Measurements from ENCODE around the gene RCN2.

RCN2 gene

DNA sequence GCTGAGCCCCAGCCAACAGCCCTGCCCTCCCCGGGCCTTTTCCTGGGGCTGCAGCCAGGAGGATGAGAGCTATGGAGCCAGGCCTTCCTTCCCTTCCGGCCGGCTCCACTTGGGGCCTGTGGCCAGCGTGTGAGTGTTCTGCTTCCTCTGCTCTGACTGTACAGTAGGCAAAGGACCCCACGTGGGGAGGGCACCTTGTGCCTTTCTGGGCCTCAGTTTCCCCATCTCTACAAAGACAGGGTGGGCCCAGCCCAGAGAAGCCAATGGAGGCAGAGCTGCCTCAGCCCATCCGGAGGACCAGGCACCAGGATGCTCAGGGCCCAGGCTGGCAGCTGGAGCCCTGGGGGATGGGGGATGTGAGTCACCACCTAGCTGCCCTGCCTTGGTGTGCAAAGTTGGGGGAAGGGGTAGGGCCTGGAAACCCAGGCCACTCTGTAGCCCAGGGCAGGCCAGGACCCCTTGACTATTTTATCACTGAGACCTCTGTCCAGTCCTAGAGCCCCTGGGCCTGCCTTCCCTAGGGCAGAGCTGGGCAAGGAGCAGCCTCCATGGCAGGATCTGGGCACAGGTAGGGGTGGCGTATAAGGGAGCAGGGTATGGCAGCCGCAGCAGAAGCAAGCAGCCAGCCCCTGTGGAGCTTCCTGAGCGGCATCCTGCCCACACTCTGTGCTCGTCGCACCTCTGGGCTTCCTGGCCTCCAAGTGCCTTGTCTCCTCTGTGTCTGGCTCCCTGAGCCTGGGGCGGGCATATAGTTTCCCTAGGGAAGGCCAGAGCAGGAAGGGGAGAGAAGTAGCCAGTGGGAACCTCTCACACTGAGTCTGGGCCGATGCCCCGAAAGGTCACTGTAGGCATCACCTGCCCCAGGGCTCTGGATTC lies 65.2 kb downstream of the RCN2 start:
- no peak for DNase-seq

DNA sequence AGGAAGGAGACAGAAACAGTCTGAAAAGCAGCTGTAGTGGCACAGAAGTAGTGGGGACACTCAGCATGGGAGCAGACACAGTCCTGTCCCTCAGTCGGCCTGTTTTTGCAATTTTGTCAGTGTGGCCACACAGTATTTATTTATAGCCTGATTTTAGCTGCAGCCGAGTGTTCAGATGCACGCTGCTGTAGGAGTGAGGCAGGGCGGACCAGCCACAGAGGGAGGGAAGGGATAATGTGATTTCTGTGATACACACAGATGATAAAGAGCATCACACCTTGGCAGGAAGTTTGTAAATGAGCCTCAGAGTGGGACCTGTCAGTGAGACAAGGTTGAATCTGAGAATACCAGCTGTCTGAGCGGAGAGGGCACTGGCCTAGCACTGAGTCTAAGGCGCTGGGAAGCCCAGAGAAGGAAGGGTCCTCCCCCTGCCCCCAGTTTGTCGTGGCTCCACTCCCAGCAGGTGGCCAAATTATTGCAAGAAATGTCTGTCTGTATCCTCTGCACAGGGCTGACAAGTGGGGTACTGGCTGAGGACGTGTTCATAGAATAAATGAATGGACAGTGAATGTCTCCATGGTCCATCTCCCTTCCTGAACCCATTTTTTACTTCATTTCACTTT lies 67.2 kb downstream of the RCN2 start:
- DNase-seq, result no peak

GRCh38 chr15:76999996-77000395 lies 68.4 kb downstream of the RCN2 start:
- DNase-seq, result no peak

DNA sequence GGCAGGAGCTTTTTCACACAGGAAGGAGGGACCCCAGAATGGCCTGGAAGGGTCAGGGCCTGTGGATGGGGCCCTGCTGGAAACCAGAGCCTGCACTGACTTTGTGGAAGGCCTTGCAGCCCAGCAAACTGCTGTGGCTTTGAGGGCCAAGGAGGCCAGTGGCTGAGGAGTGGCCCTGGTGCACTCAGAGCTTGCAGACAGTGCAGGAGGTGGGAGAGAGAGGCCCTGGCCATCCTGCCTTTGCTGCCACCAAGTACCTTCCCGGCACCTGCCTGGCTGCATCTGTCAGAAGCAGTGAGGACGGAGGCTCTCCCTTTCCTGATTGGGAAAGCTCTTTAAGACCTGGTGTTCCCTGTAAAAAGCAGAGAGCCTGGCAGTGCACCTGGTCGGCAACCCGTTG lies 69.8 kb downstream of the RCN2 start:
- no peak for DNase-seq

DNA sequence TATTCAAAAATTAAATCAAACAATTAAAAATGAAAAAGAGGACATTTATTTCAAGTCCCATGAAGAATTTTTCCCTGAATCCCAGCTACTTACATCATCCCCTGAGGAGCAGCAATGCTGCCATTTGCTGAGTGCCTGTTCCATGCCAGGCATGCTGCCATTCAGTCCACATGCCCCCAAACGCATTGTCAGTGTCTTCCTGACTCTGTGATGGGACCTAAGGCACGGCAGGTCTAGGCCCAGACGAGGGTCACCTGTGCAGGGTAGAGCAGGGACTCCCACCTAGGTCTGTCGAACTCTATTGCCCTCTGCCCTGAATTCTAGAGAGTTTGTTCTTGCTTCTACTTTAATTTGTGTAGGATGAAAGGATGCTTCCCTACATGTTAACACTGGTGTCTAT lies 70.4 kb downstream of the RCN2 start:
- no peak for DNase-seq

DNA sequence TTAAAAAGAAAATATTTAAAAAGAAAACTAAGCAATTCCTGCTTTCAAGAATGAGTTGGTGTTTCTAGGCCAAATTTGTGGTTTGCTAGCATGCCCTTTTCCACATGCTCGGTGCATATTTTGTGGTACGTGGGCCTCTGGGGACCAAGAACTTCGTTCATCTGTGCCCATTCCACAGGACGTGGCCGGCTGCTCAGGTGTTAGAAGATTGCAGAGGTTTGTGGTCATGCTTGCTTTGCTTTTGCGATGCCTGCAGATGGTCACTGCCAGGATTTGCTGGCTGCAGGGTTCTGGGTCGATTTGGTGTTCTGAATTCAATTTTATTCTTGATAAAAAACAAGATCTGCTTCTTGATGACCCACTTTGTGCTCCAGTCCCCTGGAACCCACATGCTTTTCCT lies 70.9 kb downstream of the RCN2 start:
- DNase-seq, result no peak

- no peak for DNase-seq
Observed at GRCh38 chr15:77002954-77003912, 71.7 kb downstream of the RCN2 start.

All from SHP77 (cell line).